Measurements from ENCODE around the gene ZNF154.

The ZNF154 gene

GRCh38 chr19:57672466-57672865, 36.5 kb downstream of the ZNF154 start:
- H3K4me3 ChIP-seq (ENCODE audit: low read depth, low read length), result no peak overlapping the region
- no peak for DNase-seq
- H3K27me3 ChIP-seq (ENCODE audit: insufficient read depth, low read depth, severe bottlenecking), result peaks cover 12% of the 10 kb centered on the region
- no peaks in the 10 kb centered on the region for H3K9me3 ChIP-seq (ENCODE audit: severe bottlenecking)
- no peaks in the 10 kb centered on the region for H3K36me3 ChIP-seq
- H3K27ac ChIP-seq, result no peak overlapping the region
- no peak for TF ChIP-seq CTCF (IDR thresholded peaks at IDR 0.05; ENCODE audit: low read depth, low read length)

GRCh38 chr19:57671124-57671895, 37.7 kb downstream of the ZNF154 start:
- Histone ChIP-seq H3K36me3 (no peaks in the 10 kb centered on the region), H3K27me3 (ENCODE audit: insufficient read depth, low read depth, severe bottlenecking) (peaks cover 12% of the 10 kb centered on the region), H3K4me3 (ENCODE audit: low read depth, low read length) (no peak overlapping the region), H3K27ac (no peak overlapping the region), H3K9me3 (ENCODE audit: severe bottlenecking) (no peaks in the 10 kb centered on the region)
- no peak for DNase-seq
- TF ChIP-seq CTCF (IDR thresholded peaks at IDR 0.05; ENCODE audit: low read depth, low read length), result no peak

GRCh38 chr19:57668635-57669034, 40.4 kb downstream of the ZNF154 start, which contains the start of gene ZSCAN4:
Gene ZSCAN4 (plus strand): TSS chr19:57668935. CDS start chr19:57676146, 7,211 bp downstream.
- Histone ChIP-seq H3K27ac (no peak within 1 kb of the TSS), H3K27me3 (ENCODE audit: insufficient read depth, low read depth, severe bottlenecking) (peaks cover 8% of the 10 kb centered on the region), H3K4me3 (ENCODE audit: low read depth, low read length) (no peak within 1 kb of the TSS), H3K9me3 (ENCODE audit: severe bottlenecking) (no peaks in the 10 kb centered on the region), H3K36me3 (no peaks in the 10 kb centered on the region)
- DNase-seq, result no peak
- TF ChIP-seq CTCF (IDR thresholded peaks at IDR 0.05; ENCODE audit: low read depth, low read length), result no peak

- DNase-seq, result no peak
- no peak overlapping the region for H3K4me3 ChIP-seq (ENCODE audit: low read depth, low read length)
- peaks cover 4% of the 10 kb centered on the region for H3K27me3 ChIP-seq (ENCODE audit: insufficient read depth, low read depth, severe bottlenecking)
- no peaks in the 10 kb centered on the region for H3K9me3 ChIP-seq (ENCODE audit: severe bottlenecking)
- no peak for TF ChIP-seq CTCF (IDR thresholded peaks at IDR 0.05; ENCODE audit: low read depth, low read length)
- H3K27ac ChIP-seq, result no peak overlapping the region
- H3K36me3 ChIP-seq, result no peaks in the 10 kb centered on the region
Measured at GRCh38 chr19:57667228-57667627, 41.8 kb downstream of the ZNF154 start.

GRCh38 chr19:57665261-57665806, 43.7 kb downstream of the ZNF154 start:
- peaks cover 4% of the 10 kb centered on the region for H3K27me3 ChIP-seq (ENCODE audit: insufficient read depth, low read depth, severe bottlenecking)
- no peak overlapping the region; the same call in 1 of the 2 replicates for H3K4me3 ChIP-seq (ENCODE audit: low read depth, low read length)
- no peak for TF ChIP-seq CTCF (IDR thresholded peaks at IDR 0.05; ENCODE audit: low read depth, low read length)
- H3K27ac ChIP-seq, result no peak overlapping the region
- no peak for DNase-seq
- no peaks in the 10 kb centered on the region for H3K9me3 ChIP-seq (ENCODE audit: severe bottlenecking)
- no peaks in the 10 kb centered on the region for H3K36me3 ChIP-seq
